Tibial nerve (tissue), 4 donors: ENCODE measurements around the gene PAPOLB.

Experiments used
- EP300 ChIP-seq, 2 donors: sonication (generic); formaldehyde crosslinking; IDR thresholded peaks; one replicate each; pipeline ENCODE4 v1.6.1; 2017; ENCODE audit warnings: antibody characterized with exemption in 2 of 2, mild to moderate bottlenecking in 1 of 2
- TF ChIP-seq, protein P1 (sequence below), 5 experiments: fragments of 200-600 bp in 3 of 5; fragments of 450-650 bp in 2 of 5; sonication (generic) in 3 of 5; IDR thresholded peaks; one replicate each; pipeline ENCODE4 v1.5.1; 2016 to 2019; ENCODE audit warnings: antibody characterized with exemption in 5 of 5, mild to moderate bottlenecking in 3 of 5, moderate library complexity in 2 of 5

DNA sequence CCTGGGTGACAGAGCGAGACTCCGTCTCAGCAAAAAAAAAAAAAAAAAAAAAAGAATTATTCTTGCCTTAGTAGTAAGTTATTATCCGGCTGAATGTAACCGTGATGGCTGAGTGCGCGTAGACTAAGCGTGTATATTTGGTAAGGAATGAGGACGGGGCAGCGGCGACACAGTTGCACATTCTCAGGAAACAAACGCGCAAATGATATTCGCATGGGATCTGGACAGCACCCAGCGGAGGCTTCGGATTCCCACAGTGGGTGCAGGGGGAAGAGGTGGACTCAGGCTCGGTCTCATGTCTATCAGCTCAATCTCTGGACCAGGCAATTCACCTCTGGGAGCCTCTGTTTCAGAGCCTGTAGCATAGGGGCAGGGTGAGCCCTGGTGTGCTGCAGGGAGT lies 29.1 kb downstream of the PAPOLB start:
- TF ChIP-seq, protein P1, sequence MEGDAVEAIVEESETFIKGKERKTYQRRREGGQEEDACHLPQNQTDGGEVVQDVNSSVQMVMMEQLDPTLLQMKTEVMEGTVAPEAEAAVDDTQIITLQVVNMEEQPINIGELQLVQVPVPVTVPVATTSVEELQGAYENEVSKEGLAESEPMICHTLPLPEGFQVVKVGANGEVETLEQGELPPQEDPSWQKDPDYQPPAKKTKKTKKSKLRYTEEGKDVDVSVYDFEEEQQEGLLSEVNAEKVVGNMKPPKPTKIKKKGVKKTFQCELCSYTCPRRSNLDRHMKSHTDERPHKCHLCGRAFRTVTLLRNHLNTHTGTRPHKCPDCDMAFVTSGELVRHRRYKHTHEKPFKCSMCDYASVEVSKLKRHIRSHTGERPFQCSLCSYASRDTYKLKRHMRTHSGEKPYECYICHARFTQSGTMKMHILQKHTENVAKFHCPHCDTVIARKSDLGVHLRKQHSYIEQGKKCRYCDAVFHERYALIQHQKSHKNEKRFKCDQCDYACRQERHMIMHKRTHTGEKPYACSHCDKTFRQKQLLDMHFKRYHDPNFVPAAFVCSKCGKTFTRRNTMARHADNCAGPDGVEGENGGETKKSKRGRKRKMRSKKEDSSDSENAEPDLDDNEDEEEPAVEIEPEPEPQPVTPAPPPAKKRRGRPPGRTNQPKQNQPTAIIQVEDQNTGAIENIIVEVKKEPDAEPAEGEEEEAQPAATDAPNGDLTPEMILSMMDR (IDR thresholded peaks at IDR 0.05): no peak
- TF ChIP-seq EP300 (IDR thresholded peaks at IDR 0.05): no peak
